ENCODE data around the gene LIX1. TPM values are rescaled to one million over a fixed set of nuclear protein-coding genes. Genes with fewer than 3 reads are reported as not detected.

Gene LIX1
- total and polyA plus RNA-seq, 2 of the 13 experiments (the other 11 are each of a cell fraction or from before 2014, with no cell fraction given) = not detected

GRCh38 chr5:97183100-97183929, 40.9 kb upstream of the LIX1 start, which contains the start of gene RIOK2 (continued):
- TF ChIP-seq CEBPZ (IDR thresholded peaks at IDR 0.05; ENCODE audit: low read length) (no peak), TARDBP (CRISPR knock-in tag; IDR thresholded peaks at IDR 0.05) (peak; percentile 21; the same call in 1 of the 2 replicates), ZNF646 (CRISPR knock-in tag; IDR thresholded peaks at IDR 0.05) (no peak), YEATS4 (CRISPR knock-in tag; IDR thresholded peaks at IDR 0.05; ENCODE audit: borderline replicate concordance) (peak; percentile 70), TAF15 (IDR thresholded peaks at IDR 0.05; ENCODE audit: low read depth, low read length, poor library complexity, severe bottlenecking) (no peak), SUZ12 (IDR thresholded peaks at IDR 0.05; ENCODE audit: low read depth, low read length) (no peak), ZSCAN21 (CRISPR knock-in tag; IDR thresholded peaks at IDR 0.05; ENCODE audit: borderline replicate concordance) (peak; percentile 67; the same call in 1 of the 2 replicates), ZNF687 (CRISPR knock-in tag; IDR thresholded peaks at IDR 0.05) (peak; percentile 98), ZFP82 (CRISPR knock-in tag; IDR thresholded peaks at IDR 0.05; ENCODE audit: borderline replicate concordance) (0 out of 2 replicates have a peak, but pooled peaks have one; percentile 30), RELA (CRISPR knock-in tag; IDR thresholded peaks at IDR 0.05) (no peak), ZNF503 (CRISPR knock-in tag; IDR thresholded peaks at IDR 0.05) (0 out of 2 replicates have a peak, but pooled peaks have one; percentile 45)
